C4-2B (cell line): ENCODE measurements around the gene ANKRD9.

Experiments used
- H3K27ac ChIP-seq: fragments of 450-650 bp; 2 replicates; pipeline ENCODE4 v1.5.1; 2017
- CTCF ChIP-seq: fragments of 450-650 bp; conservative IDR thresholded peaks from 2 replicates; pipeline ENCODE4 v1.5.1; 2017; ENCODE audit warnings: mild to moderate bottlenecking
- ZFX ChIP-seq: fragments of 450-650 bp; IDR thresholded peaks from 2 replicates; pipeline ENCODE4 v1.6.1; 2017

ANKRD9 gene

GRCh38 chr14:102496331-102496691 is 13.3 kb downstream of the ANKRD9 start:
- TF ChIP-seq ZFX (no peak), CTCF (no peak)

DNA sequence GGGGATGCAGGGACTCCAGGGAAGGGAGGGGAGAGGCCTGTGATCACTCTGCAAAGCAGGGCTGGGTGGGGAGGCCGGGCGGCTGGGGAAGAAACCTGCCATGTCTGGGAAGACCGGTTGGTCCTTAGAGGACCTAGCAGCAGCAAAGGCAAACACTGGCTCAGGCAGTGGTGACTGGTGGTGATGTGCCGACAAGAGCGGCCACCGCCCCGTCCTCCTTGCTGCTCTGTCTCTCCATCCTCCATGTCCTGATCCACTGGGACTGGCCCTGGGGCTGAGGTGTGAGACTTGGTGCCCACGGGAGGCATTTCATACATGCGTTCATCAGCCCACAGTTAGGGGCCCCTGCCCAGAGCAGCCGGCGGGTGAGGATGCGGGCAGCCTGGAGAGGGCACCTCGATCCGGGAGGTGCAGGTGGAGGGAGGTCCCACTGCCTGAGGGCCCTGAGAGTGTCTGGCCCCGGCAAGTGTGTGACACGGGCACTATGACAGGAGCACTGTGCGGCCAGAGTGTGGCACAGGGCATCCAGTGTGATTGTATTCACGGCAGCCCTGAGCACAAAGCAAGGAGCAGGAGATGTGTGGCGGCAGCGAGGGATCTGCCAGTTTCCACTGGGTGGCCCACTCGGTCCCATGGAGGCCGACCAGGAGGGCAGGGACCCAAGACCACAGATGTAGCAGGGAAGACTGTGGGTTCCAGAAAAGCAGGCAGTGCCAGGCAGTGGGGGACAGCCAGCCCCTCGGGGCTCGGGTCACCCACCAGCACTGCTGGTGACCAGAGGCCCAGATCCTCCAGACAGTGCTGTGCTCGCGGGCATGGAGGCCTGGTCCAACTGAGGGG is 13.9 kb downstream of the ANKRD9 start:
- TF ChIP-seq CTCF: no peak
- TF ChIP-seq ZFX: no peak
- no peak overlapping the region for H3K27ac ChIP-seq

More at GRCh38 chr14:102496331-102496691, 13.3 kb downstream of the ANKRD9 start:
- H3K27ac ChIP-seq: no peak overlapping the region

- TF ChIP-seq CTCF (no peak), ZFX (no peak)
- H3K27ac ChIP-seq: no peak overlapping the region
These were observed 16.0 kb downstream of the ANKRD9 start for GRCh38 chr14:102493585-102493984.

- TF ChIP-seq CTCF (no peak), ZFX (no peak)
- H3K27ac ChIP-seq: no peak overlapping the region
These were observed 16.5 kb downstream of the ANKRD9 start for GRCh38 chr14:102493096-102493495.

DNA sequence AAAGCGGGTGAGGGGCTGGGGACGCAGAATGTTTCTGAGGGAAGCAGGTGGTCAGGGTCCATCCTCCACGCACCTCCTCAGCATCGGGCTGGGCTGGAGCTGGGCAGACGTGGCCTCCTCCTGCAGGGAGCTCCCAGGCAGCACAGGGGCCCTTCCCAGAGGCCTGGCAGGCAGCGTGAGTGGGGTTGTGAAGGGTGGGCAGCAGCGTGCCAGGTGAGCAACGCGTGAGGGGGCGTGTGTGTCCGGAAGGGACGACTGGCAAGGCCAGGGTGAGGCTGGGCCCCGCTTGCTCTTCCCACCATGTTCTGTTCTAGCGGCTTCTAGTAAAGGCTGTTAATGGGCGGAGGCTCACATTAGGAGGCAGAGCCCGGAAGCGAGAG is 17.1 kb downstream of the ANKRD9 start:
- TF ChIP-seq ZFX (no peak), CTCF (no peak)
- no peak overlapping the region for H3K27ac ChIP-seq

GRCh38 chr14:102491786-102492530 is 17.6 kb downstream of the ANKRD9 start:
- TF ChIP-seq CTCF (no peak), ZFX (no peak)
- no peak overlapping the region for H3K27ac ChIP-seq

- TF ChIP-seq CTCF (no peak), ZFX (no peak)
- H3K27ac ChIP-seq: no peak overlapping the region
These were observed 18.2 kb downstream of the ANKRD9 start for GRCh38 chr14:102491366-102491765.
